Measurements from ENCODE around the gene SNRPB2.

DNA sequence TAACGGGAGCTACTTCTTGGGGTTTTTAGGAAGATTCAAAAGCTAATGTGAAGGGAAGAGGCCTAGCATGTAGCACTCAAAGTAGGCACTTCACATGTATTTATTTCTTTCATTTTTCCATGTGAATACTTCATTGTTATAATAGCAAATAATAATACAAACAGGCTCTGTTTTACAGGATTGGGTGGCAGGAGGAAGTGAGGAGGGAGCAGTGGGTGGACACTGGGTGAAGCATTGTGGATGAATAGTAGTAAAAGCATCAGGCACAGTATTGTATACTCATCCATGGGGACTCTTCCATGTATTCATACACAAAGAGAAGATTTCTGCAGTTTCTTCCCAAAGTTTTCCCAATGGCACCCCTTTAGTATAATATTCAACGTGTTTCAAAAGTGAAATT is 38.4 kb upstream of the SNRPB2 start:
- TF ChIP-seq, protein P1, sequence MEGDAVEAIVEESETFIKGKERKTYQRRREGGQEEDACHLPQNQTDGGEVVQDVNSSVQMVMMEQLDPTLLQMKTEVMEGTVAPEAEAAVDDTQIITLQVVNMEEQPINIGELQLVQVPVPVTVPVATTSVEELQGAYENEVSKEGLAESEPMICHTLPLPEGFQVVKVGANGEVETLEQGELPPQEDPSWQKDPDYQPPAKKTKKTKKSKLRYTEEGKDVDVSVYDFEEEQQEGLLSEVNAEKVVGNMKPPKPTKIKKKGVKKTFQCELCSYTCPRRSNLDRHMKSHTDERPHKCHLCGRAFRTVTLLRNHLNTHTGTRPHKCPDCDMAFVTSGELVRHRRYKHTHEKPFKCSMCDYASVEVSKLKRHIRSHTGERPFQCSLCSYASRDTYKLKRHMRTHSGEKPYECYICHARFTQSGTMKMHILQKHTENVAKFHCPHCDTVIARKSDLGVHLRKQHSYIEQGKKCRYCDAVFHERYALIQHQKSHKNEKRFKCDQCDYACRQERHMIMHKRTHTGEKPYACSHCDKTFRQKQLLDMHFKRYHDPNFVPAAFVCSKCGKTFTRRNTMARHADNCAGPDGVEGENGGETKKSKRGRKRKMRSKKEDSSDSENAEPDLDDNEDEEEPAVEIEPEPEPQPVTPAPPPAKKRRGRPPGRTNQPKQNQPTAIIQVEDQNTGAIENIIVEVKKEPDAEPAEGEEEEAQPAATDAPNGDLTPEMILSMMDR (conservative IDR thresholded peaks at IDR 0.05; ENCODE audit: low read depth, low read length): no peak
- TF ChIP-seq EZH2 (IDR thresholded peaks at IDR 0.05; ENCODE audit: low read length, unreplicated experiment) (no peak), EZH2phosphoT487 (IDR thresholded peaks at IDR 0.05; ENCODE audit: borderline replicate concordance, low read length) (no peak)

Data from PC-3 (cell line).